HCT116 (cell line): Measurements from ENCODE around the gene GRIPAP1. TPM values are rescaled to one million over a fixed set of nuclear protein-coding genes. Genes with fewer than 3 reads are reported as not detected.

Experiments
- ATAC-seq: fragments of 200-7000 bp; cut with Tn5 transposase; 2 replicates; pipeline ENCODE4 v1.9.1; 2020; ENCODE audit warnings: mild to moderate bottlenecking, moderate library complexity
- BruUV-seq: library from RNA; stranded (reverse); fragments of 400-500 nt; replicated peaks from 2 replicates; lab custom pipeline; 2021; lab: Mats Ljungman, UMichigan
- CTCF ChIA-PET: fragments of 300-600 bp; sonication (Branson Sonifier 250); formaldehyde crosslinking; loops from one replicate; lab custom pipeline; 2021; ENCODE audit warnings: antibody characterized with exemption; lab: Charles Lee
- POLR2A ChIA-PET: fragments of 300-600, 350-600 bp; sonication (Branson Sonifier 250); formaldehyde crosslinking; loops from one replicate; lab custom pipeline; 2021; ENCODE audit warnings: antibody characterized with exemption; lab: Charles Lee
- RAD21 ChIA-PET, 2 experiments: fragments of 300-600 bp; sonication (Branson Sonifier 250); formaldehyde crosslinking; loops; one replicate each; lab custom pipeline; 2023; ENCODE audit warnings: low total read pairs in 2 of 2; ENCODE audit not compliant: uncharacterized antibody in 2 of 2, unreplicated experiment in 2 of 2, low non-redundant PET in 1 of 2; lab: Charles Lee
- DNase-seq: peaks from one replicate; pipeline ENCODE4 v3.0.0-alpha.2; 2010; ENCODE audit warnings: low read depth, low spot score
- H2AFZ ChIP-seq: fragments of 200-600 bp; shearing (Covaris generic), sonication (generic); 2 replicates; pipeline ENCODE4 v1.6.1; 2017; ENCODE audit warnings: low read depth, mixed run types, mixed read lengths, antibody characterized with exemption, low read length; ENCODE audit not compliant: poor library complexity, severe bottlenecking
- H3K27ac ChIP-seq: 2 replicates; pipeline ENCODE4 v1.5.1; 2012; ENCODE audit warnings: low read depth, low read length
- H3K27me3 ChIP-seq: fragments of 200-600 bp; sonication (generic); 2 replicates; pipeline ENCODE4 v1.6.1; 2016; ENCODE audit warnings: mixed run types, low read length, mixed read lengths; ENCODE audit not compliant: insufficient read depth
- H3K36me3 ChIP-seq, 2 experiments: fragments of 200-500 bp in 1 of 2; fragments of 200-600 bp in 1 of 2; sonication (Bioruptor generic) in 1 of 2; sonication (generic) in 1 of 2; 2 replicates each; pipeline versions ENCODE4 v1.5.1 to v1.6.1; 2014 to 2016; ENCODE audit warnings: low read length in 2 of 2, inconsistent platforms in 1 of 2, mixed read lengths in 1 of 2, mixed run types in 1 of 2; ENCODE audit not compliant: insufficient read depth in 2 of 2, control insufficient read depth in 1 of 2
- H3K4me1 ChIP-seq, 2 experiments: fragments of 200-600 bp in 1 of 2; sonication (generic) in 1 of 2; 2 replicates each; pipeline versions ENCODE4 v1.5.1 to v1.6.1; 2012 to 2017; ENCODE audit warnings: low read length in 2 of 2, inconsistent platforms in 1 of 2, mild to moderate bottlenecking in 1 of 2, mixed read lengths in 1 of 2, mixed run types in 1 of 2, moderate library complexity in 1 of 2; ENCODE audit not compliant: insufficient read depth in 2 of 2, control insufficient read depth in 1 of 2
- H3K4me2 ChIP-seq: fragments of 200-600 bp; sonication (generic); 2 replicates; pipeline ENCODE4 v1.6.1; 2017; ENCODE audit warnings: mixed run types, low read length, mixed read lengths
- H3K4me3 ChIP-seq, 2 experiments: fragments of 200-600 bp in 1 of 2; sonication (generic) in 1 of 2; replicated peaks in 1 of 2; 2 replicates each; pipeline ENCODE4 v1.5.1; 2011 to 2016; ENCODE audit warnings: low read length in 2 of 2, control low read depth in 1 of 2, low read depth in 1 of 2, mild to moderate bottlenecking in 1 of 2, mixed read lengths in 1 of 2, mixed run types in 1 of 2
- H3K79me2 ChIP-seq: fragments of 200-600 bp; sonication (generic); 2 replicates; pipeline ENCODE4 v1.6.1; 2017; ENCODE audit warnings: mild to moderate bottlenecking, mixed run types, low read length, moderate library complexity, mixed read lengths; ENCODE audit not compliant: insufficient read depth
- H3K9ac ChIP-seq: fragments of 200-600 bp; sonication (generic); 2 replicates; pipeline ENCODE4 v1.6.1; 2016; ENCODE audit warnings: low read length, mixed read lengths
- H3K9me2 ChIP-seq: fragments of 200-600 bp; sonication (generic), shearing (Covaris generic); 2 replicates; pipeline ENCODE4 v1.6.1; 2017; ENCODE audit warnings: mixed run types, mild to moderate bottlenecking, moderate library complexity; ENCODE audit not compliant: insufficient read depth
- H3K9me3 ChIP-seq, 2 experiments: fragments of 200-500 bp in 1 of 2; fragments of 200-600 bp in 1 of 2; sonication (Bioruptor generic) in 1 of 2; sonication (generic) in 1 of 2; 2 replicates each; pipeline ENCODE4 v1.6.1; 2014 to 2017; ENCODE audit warnings: low read length in 2 of 2, mixed read lengths in 2 of 2, inconsistent platforms in 1 of 2, low read depth in 1 of 2, mild to moderate bottlenecking in 1 of 2, mixed run types in 1 of 2, moderate library complexity in 1 of 2; ENCODE audit not compliant: control insufficient read depth in 1 of 2, insufficient read depth in 1 of 2
- H4K20me1 ChIP-seq: fragments of 200-600 bp; sonication (generic), shearing (Covaris generic); 2 replicates; pipeline ENCODE4 v1.6.1; 2017; ENCODE audit warnings: mixed run types, mild to moderate bottlenecking, moderate library complexity; ENCODE audit not compliant: insufficient read depth
- CBX3 ChIP-seq: IDR thresholded peaks from 2 replicates; pipeline ENCODE4 v1.6.1; 2012; ENCODE audit warnings: low read depth
- CEBPB ChIP-seq: IDR thresholded peaks from 2 replicates; pipeline ENCODE4 v1.6.1; 2012; ENCODE audit warnings: low read depth
- EGR1 ChIP-seq: IDR thresholded peaks from 2 replicates; pipeline ENCODE4 v1.6.1; 2012; ENCODE audit warnings: low read depth
- EZH2phosphoT487 ChIP-seq: fragments of 200-600 bp; IDR thresholded peaks from 2 replicates; pipeline ENCODE4 v1.6.1; 2018; ENCODE audit warnings: antibody characterized with exemption, borderline replicate concordance
- JUND ChIP-seq: IDR thresholded peaks from 2 replicates; pipeline ENCODE4 v1.6.1; 2012
- MAX ChIP-seq: IDR thresholded peaks from 2 replicates; pipeline ENCODE4 v1.6.1; 2012
- SIN3A ChIP-seq: IDR thresholded peaks from 2 replicates; pipeline ENCODE4 v1.6.1; 2012; ENCODE audit warnings: low read depth
- SRF ChIP-seq: IDR thresholded peaks from 2 replicates; pipeline ENCODE4 v1.6.1; 2012; ENCODE audit warnings: low read depth
- TCF7L2 ChIP-seq: IDR thresholded peaks from 2 replicates; pipeline ENCODE4 v1.7.0; 2011; ENCODE audit warnings: borderline replicate concordance, inconsistent platforms; ENCODE audit not compliant: insufficient read depth, insufficient read length; ENCODE audit errors: extremely low read depth
- YY1 ChIP-seq: IDR thresholded peaks from 2 replicates; pipeline ENCODE4 v1.6.1; 2011; ENCODE audit warnings: low read length, low read depth, moderate library complexity, mild to moderate bottlenecking; ENCODE audit not compliant: insufficient replicate concordance; ENCODE audit errors: extremely low read depth
- ZFX ChIP-seq: fragments of 450-650 bp; IDR thresholded peaks from 2 replicates; pipeline ENCODE4 v1.6.1; 2017
- intact Hi-C: fragments of 100-400 bp; cut with micrococcal nuclease; formaldehyde crosslinking; loops from 2 replicates; pipeline ENCODE4 v1.10.0; 2022
- total RNA-seq: library from RNA; stranded (reverse); gene quantifications from one replicate; pipeline ENCODE4 v1.2.1, GENCODE V29; 2021; ENCODE audit not compliant: unreplicated experiment
- TF ChIP-seq, protein P1 (sequence below): IDR thresholded peaks from 2 replicates; pipeline ENCODE4 v1.6.1; 2011; ENCODE audit warnings: mild to moderate bottlenecking, low read length, moderate library complexity; ENCODE audit not compliant: insufficient replicate concordance; ENCODE audit errors: extremely low read depth

GRIPAP1 gene
- total RNA-seq, 1 experiment from 2014 or later = 39.4 TPM

- no peaks in the 10 kb centered on the region for H4K20me1 ChIP-seq
- POLR2A ChIA-PET = no interaction called here
- no peak overlapping the region for H3K27ac ChIP-seq
- H3K4me3 ChIP-seq = no peak overlapping the region
- no peak for ATAC-seq
- no peak overlapping the region for H3K9ac ChIP-seq
- H3K27me3 ChIP-seq = no peaks in the 10 kb centered on the region
- BruUV-seq = no TSS peak
- TF ChIP-seq CBX3 = no peak
- TF ChIP-seq TCF7L2 = no peak
- TF ChIP-seq CEBPB = no peak
- no peak for TF ChIP-seq EGR1
- TF ChIP-seq SIN3A = no peak
- TF ChIP-seq MAX = no peak
- TF ChIP-seq EZH2phosphoT487 = no peak
- H3K9me2 ChIP-seq = no peaks in the 10 kb centered on the region
- no peak overlapping the region for H3K4me2 ChIP-seq
- no peak overlapping the region for H2AFZ ChIP-seq
- CTCF ChIA-PET = interaction anchor here (0.6 kb wide), 1 partner anchor 11 kb away, joined by 3 read pairs; no protein-coding TSS in a partner anchor
- peaks cover 9% of the 10 kb centered on the region; the same call in 1 of the 2 replicates for H3K79me2 ChIP-seq
- RAD21 ChIA-PET = no interaction called here
- no peak for DNase-seq
- peaks cover 1 to 7% of the 10 kb centered on the region in 2 experiments; a peak in 3 of 4 replicates for H3K36me3 ChIP-seq
- intact Hi-C loops = no loop called here
- no peaks in the 10 kb centered on the region for H3K9me3 ChIP-seq
- H3K4me1 ChIP-seq = no peaks in the 10 kb centered on the region
Observed at GRCh38 chrX:48927736-48928382, 74.2 kb downstream of the GRIPAP1 start.

GRCh38 chrX:48927123-48927522, 74.9 kb downstream of the GRIPAP1 start:
- TF ChIP-seq MAX (no peak), JUND (no peak), ZFX (no peak), SRF (no peak), YY1 (no peak), EZH2phosphoT487 (no peak), SIN3A (no peak)
- TF ChIP-seq, protein P1, sequence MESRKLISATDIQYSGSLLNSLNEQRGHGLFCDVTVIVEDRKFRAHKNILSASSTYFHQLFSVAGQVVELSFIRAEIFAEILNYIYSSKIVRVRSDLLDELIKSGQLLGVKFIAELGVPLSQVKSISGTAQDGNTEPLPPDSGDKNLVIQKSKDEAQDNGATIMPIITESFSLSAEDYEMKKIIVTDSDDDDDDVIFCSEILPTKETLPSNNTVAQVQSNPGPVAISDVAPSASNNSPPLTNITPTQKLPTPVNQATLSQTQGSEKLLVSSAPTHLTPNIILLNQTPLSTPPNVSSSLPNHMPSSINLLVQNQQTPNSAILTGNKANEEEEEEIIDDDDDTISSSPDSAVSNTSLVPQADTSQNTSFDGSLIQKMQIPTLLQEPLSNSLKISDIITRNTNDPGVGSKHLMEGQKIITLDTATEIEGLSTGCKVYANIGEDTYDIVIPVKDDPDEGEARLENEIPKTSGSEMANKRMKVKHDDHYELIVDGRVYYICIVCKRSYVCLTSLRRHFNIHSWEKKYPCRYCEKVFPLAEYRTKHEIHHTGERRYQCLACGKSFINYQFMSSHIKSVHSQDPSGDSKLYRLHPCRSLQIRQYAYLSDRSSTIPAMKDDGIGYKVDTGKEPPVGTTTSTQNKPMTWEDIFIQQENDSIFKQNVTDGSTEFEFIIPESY = no peak
- TF ChIP-seq, all 23 proteins: peak for 0
- intact Hi-C loops = no loop called here
- ChIA-PET CTCF (interaction anchor here (0.6 kb wide), 1 partner anchor 10 kb away, joined by 3 read pairs; no protein-coding TSS in a partner anchor), RAD21 (no interaction called here), POLR2A (no interaction called here)
- DNase-seq = no peak
- peaks cover 0 to 7% of the 10 kb centered on the region in 2 experiments; a peak in 2 of 4 replicates for H3K36me3 ChIP-seq
- no peaks in the 10 kb centered on the region for H3K9me3 ChIP-seq
- ATAC-seq = no peak
- H2AFZ ChIP-seq = no peak overlapping the region
- no peaks in the 10 kb centered on the region for H4K20me1 ChIP-seq
- no peaks in the 10 kb centered on the region for H3K9me2 ChIP-seq
- H3K79me2 ChIP-seq = peaks cover 9% of the 10 kb centered on the region; the same call in 1 of the 2 replicates
- H3K9ac ChIP-seq = no peak overlapping the region
- BruUV-seq = no TSS peak
- H3K4me3 ChIP-seq = no peak overlapping the region
- H3K27ac ChIP-seq = no peak overlapping the region
- H3K4me1 ChIP-seq = no peaks in the 10 kb centered on the region
- H3K27me3 ChIP-seq = no peaks in the 10 kb centered on the region
- H3K4me2 ChIP-seq = no peak overlapping the region
